NCI-H2171 (cell line): ENCODE data around the gene GNG3.
"Not testable (repeated sequence)": the region's sequence is repeated elsewhere in the genome, so short reads cannot be mapped to it uniquely, and the experiment has no call there.

ENCODE experiments used
- DNase-seq: peaks from one replicate; lab custom pipeline; 2025; lab: John Stamatoyannopoulos, UW

The GNG3 gene

GRCh38 chr11:62687508-62688396, 19.7 kb upstream of the GNG3 start:
- DNase-seq: no peak

GRCh38 chr11:62688491-62688890, 19.0 kb upstream of the GNG3 start:
- no peak for DNase-seq

GRCh38 chr11:62689421-62690183, 17.9 kb upstream of the GNG3 start, which contains the start of gene LRRN4CL:
Gene LRRN4CL, minus strand, starts transcription at chr11:62689530. Its CDS starts 1,022 bp downstream, at chr11:62688508.
- no peak for DNase-seq

GRCh38 chr11:62693624-62694023, 13.9 kb upstream of the GNG3 start:
- not testable (repeated sequence) for DNase-seq

- no peak for DNase-seq
Observed at GRCh38 chr11:62694455-62695167, 12.9 kb upstream of the GNG3 start.

- DNase-seq: no peak
Observed at GRCh38 chr11:62702246-62702645, 5.2 kb upstream of the GNG3 start.

GRCh38 chr11:62703921-62704320, 3.6 kb upstream of the GNG3 start:
- DNase-seq: not testable (repeated sequence)

GRCh38 chr11:62705413-62705812, 2.1 kb upstream of the GNG3 start:
- no peak for DNase-seq

GRCh38 chr11:62705880-62706849, 1.3 kb upstream of the GNG3 start:
- peak; percentile 97 for DNase-seq

GRCh38 chr11:62706850-62707247, 627 bp upstream of the GNG3 start:
- no peak for DNase-seq

GRCh38 chr11:62708392-62708791, 916 bp downstream of the GNG3 start:
- DNase-seq: no peak

GRCh38 chr11:62708793-62709192, 1.3 kb downstream of the GNG3 start:
- DNase-seq: no peak

- peak; percentile 99 for DNase-seq
Observed at GRCh38 chr11:62709247-62710000, 1.9 kb downstream of the GNG3 start.

- DNase-seq: no peak
Observed at GRCh38 chr11:62710001-62710345, 2.5 kb downstream of the GNG3 start.

- DNase-seq: no peak
Observed at GRCh38 chr11:62712276-62712812, 4.9 kb downstream of the GNG3 start.

GRCh38 chr11:62712861-62713260, 5.4 kb downstream of the GNG3 start:
- no peak for DNase-seq

- DNase-seq: no peak
Observed at GRCh38 chr11:62713343-62713742, 5.9 kb downstream of the GNG3 start.

GRCh38 chr11:62715150-62716130, 8.0 kb downstream of the GNG3 start:
- no peak for DNase-seq

- no peak for DNase-seq
Observed at GRCh38 chr11:62716206-62716605, 8.7 kb downstream of the GNG3 start.
